Measurements from ENCODE around the gene PSMA7.

GRCh38 chr20:62175711-62176110 is 32.5 kb upstream of the PSMA7 start:
- no peak for TF ChIP-seq POLR2AphosphoS5 (IDR thresholded peaks at IDR 0.05; ENCODE audit: borderline replicate concordance, low read depth, low read length)
- TF ChIP-seq EZH2 (IDR thresholded peaks at IDR 0.05): no peak
